HepG2 (cell line): ENCODE data around the gene TANGO2. TPM values are rescaled to one million over a fixed set of nuclear protein-coding genes. Genes with fewer than 3 reads are reported as not detected.
A peak's percentile ranks its signal among the peaks of the same experiment; 100 is the strongest.

Experiments used
- ATAC-seq: fragments of 200-7000 bp; cut with Tn5 transposase; 3 replicates; pipeline ENCODE4 v1.9.1; 2020; ENCODE audit warnings: mild to moderate bottlenecking, moderate library complexity
- BruUV-seq: library from RNA; stranded (reverse); fragments of 400-500 nt; replicated peaks from 2 replicates; lab custom pipeline; 2021; lab: Mats Ljungman, UMichigan
- CTCF ChIA-PET: fragments of 300-600 bp; formaldehyde crosslinking; extraction: SDS; loops from one replicate; lab custom pipeline; 2021; ENCODE audit warnings: low total read pairs, inconsistent platforms, low intra/inter-chr PET ratio; lab: Yijun Ruan, JAX
- POLR2A ChIA-PET: fragments of 350-600 bp; sonication (Branson Sonifier 250); formaldehyde crosslinking; loops from one replicate; lab custom pipeline; 2020; ENCODE audit warnings: antibody characterized with exemption, inconsistent platforms; lab: Yijun Ruan, JAX
- DNase-seq: peaks from one replicate; pipeline ENCODE4 v3.0.0-alpha.2; 2015; ENCODE audit warnings: low spot score
- FAIRE-seq: peaks from 3 replicates; lab custom pipeline; 2011; peaks lifted over from hg19 to GRCh38; lab: Jason Lieb, UNC
- H2AFZ ChIP-seq: one replicate; pipeline ENCODE4 v1.6.1; 2011; ENCODE audit warnings: low read length, inconsistent platforms
- H3K27ac ChIP-seq: fragments of 300-600 bp; 3 replicates; pipeline ENCODE4 v1.8.0; 2011; ENCODE audit warnings: mixed run types, mild to moderate bottlenecking, mixed read lengths, low read length, inconsistent platforms; ENCODE audit not compliant: insufficient read depth; ENCODE audit errors: extremely low read length
- H3K27me3 ChIP-seq, 2 experiments: fragments of 200-600 bp in 1 of 2; 2 replicates in 1 of 2; 3 replicates in 1 of 2; pipeline versions ENCODE4 v1.6.0 to v1.8.0; 2011; ENCODE audit warnings: low read length in 2 of 2, mild to moderate bottlenecking in 2 of 2, moderate library complexity in 2 of 2, inconsistent platforms in 1 of 2; ENCODE audit not compliant: insufficient read depth in 2 of 2, control insufficient read depth in 1 of 2
- H3K36me3 ChIP-seq, 2 experiments: fragments of 200-600 bp in 1 of 2; replicated peaks in 1 of 2; 2 replicates in 1 of 2; 3 replicates in 1 of 2; pipeline versions ENCODE4 v1.5.1 to v1.8.0; 2011; ENCODE audit warnings: low read length in 2 of 2, inconsistent platforms in 1 of 2; ENCODE audit not compliant: insufficient read depth in 2 of 2, control insufficient read depth in 1 of 2
- H3K4me1 ChIP-seq: 2 replicates; pipeline ENCODE4 v1.5.1; 2012; ENCODE audit warnings: low read length, inconsistent platforms; ENCODE audit not compliant: insufficient read depth
- H3K4me2 ChIP-seq: 2 replicates; pipeline ENCODE4 v1.6.0; 2011; ENCODE audit warnings: low read depth, low read length, inconsistent platforms
- H3K4me3 ChIP-seq, 3 experiments: fragments of 200-600 bp in 1 of 3; sonication (generic), shearing (Covaris generic) in 1 of 3; replicated peaks in 1 of 3; 2 replicates each; pipeline ENCODE4 v1.5.1; 2011 to 2016; ENCODE audit warnings: low read length in 3 of 3, inconsistent platforms in 2 of 3, low read depth in 2 of 3, mild to moderate bottlenecking in 2 of 3, control low read depth in 1 of 3, mixed read lengths in 1 of 3; ENCODE audit not compliant: insufficient read depth in 1 of 3
- H3K79me2 ChIP-seq: one replicate; pipeline ENCODE4 v1.6.1; 2011; ENCODE audit warnings: low read length, inconsistent platforms; ENCODE audit not compliant: insufficient read depth
- H3K9ac ChIP-seq: 2 replicates; pipeline ENCODE4 v1.6.0; 2011; ENCODE audit warnings: mild to moderate bottlenecking, low read depth, low read length, inconsistent platforms; ENCODE audit not compliant: insufficient read depth
- H3K9me3 ChIP-seq: 2 replicates; pipeline ENCODE4 v1.5.1; 2012; ENCODE audit warnings: mild to moderate bottlenecking, low read length
- H4K20me1 ChIP-seq: 2 replicates; pipeline ENCODE4 v1.6.0; 2011; ENCODE audit warnings: inconsistent platforms, mild to moderate bottlenecking, low read length, moderate library complexity; ENCODE audit not compliant: insufficient read depth
- ATF7 ChIP-seq, 2 experiments: fragments of 450-650 bp in 1 of 2; sonication (generic) in 1 of 2; formaldehyde crosslinking in 1 of 2; IDR thresholded peaks; 2 replicates each; pipeline versions ENCODE4 v1.4.0 to v1.6.1; 2016 to 2020; ENCODE audit warnings: antibody characterized with exemption in 1 of 2, mild to moderate bottlenecking in 1 of 2, missing genetic modification reagents in 1 of 2
- BORCS8-MEF2B ChIP-seq: sonication (generic); formaldehyde crosslinking; IDR thresholded peaks from 2 replicates; pipeline ENCODE4 v1.8.0; 2022; ENCODE audit warnings: mild to moderate bottlenecking, missing genetic modification reagents
- EEA1 ChIP-seq: sonication (generic); formaldehyde crosslinking; IDR thresholded peaks from 2 replicates; pipeline ENCODE4 v1.5.1; 2020; ENCODE audit warnings: mild to moderate bottlenecking, missing genetic modification reagents, borderline replicate concordance
- MYC ChIP-seq: sonication (generic); formaldehyde crosslinking; IDR thresholded peaks from 2 replicates; pipeline ENCODE4 v1.9.0; 2021; ENCODE audit warnings: missing genetic modification reagents, borderline replicate concordance
- NAIF1 ChIP-seq: sonication (generic); formaldehyde crosslinking; IDR thresholded peaks from 2 replicates; pipeline ENCODE4 v1.5.0; 2020; ENCODE audit warnings: mild to moderate bottlenecking, missing genetic modification reagents, borderline replicate concordance
- TBP ChIP-seq: sonication (generic); formaldehyde crosslinking; IDR thresholded peaks from 2 replicates; pipeline ENCODE4 v1.5.0; 2020; ENCODE audit warnings: missing genetic modification reagents
- ZBTB1 ChIP-seq: sonication (generic); formaldehyde crosslinking; IDR thresholded peaks from 2 replicates; pipeline ENCODE4 v1.4.0; 2020; ENCODE audit warnings: missing genetic modification reagents, borderline replicate concordance
- ZBTB3 ChIP-seq: sonication (generic); formaldehyde crosslinking; IDR thresholded peaks from 2 replicates; pipeline ENCODE4 v1.4.0; 2020; ENCODE audit warnings: low read depth, mild to moderate bottlenecking, moderate library complexity, missing genetic modification reagents, borderline replicate concordance
- ZFP36L2 ChIP-seq: sonication (generic); formaldehyde crosslinking; IDR thresholded peaks from 2 replicates; pipeline ENCODE4 v1.4.0; 2020; ENCODE audit warnings: missing genetic modification reagents
- ZKSCAN8 ChIP-seq: IDR thresholded peaks from 2 replicates; pipeline ENCODE4 v1.6.1; 2016; ENCODE audit warnings: borderline replicate concordance, missing genetic modification reagents, missing compliant biosample characterization
- ZNF282 ChIP-seq: fragments of 450-650 bp; IDR thresholded peaks from 2 replicates; pipeline ENCODE4 v1.6.1; 2018; ENCODE audit not compliant: partially characterized antibody
- ZNF446 ChIP-seq: sonication (generic); formaldehyde crosslinking; IDR thresholded peaks from 2 replicates; pipeline ENCODE4 v1.5.0; 2020; ENCODE audit warnings: mild to moderate bottlenecking, missing genetic modification reagents
- WGBS: methylation state at CpG from one replicate; pipeline ENCODE4 v1.1.6; 2017; ENCODE audit warnings: low lambda C conversion rate; 5-methylcytosine and 5-hydroxymethylcytosine counted together
- in situ Hi-C: cut with HindIII; loops from 2 replicates; pipeline ENCODE4 v1.10.0; 2017; ENCODE audit warnings: low pct_unique_long_range_greater_than_20kb; ENCODE audit not compliant: extremely low pct_ligation_motif_present
- intact Hi-C: fragments of 100-400 bp; cut with micrococcal nuclease; formaldehyde crosslinking; loops from one replicate; pipeline ENCODE4 v1.10.0; 2022; ENCODE audit not compliant: unreplicated experiment
- polyA plus RNA-seq, 8 experiments: library from polyadenylated mRNA; depleted of rRNA in 3 of 8; stranded (reverse) in 7 of 8; unstranded in 1 of 8; fragments of >200 nt; fragmentation: Illumina TruSeq in 4 of 8; extraction: Trizol in 4 of 8; gene quantifications; 2 replicates each; pipeline versions ENCODE4 v1.2.1 to v1.2.3, GENCODE V29; 2011 to 2016; ENCODE audit warnings: low read depth in 4 of 8, missing spikeins in 1 of 8, mixed read lengths in 1 of 8; ENCODE audit not compliant: insufficient read depth in 1 of 8
- total RNA-seq, 5 experiments: library from RNA; depleted of rRNA; stranded (reverse); fragments of >200 nt; fragmentation: Illumina TruSeq; extraction: Trizol; gene quantifications; 2 replicates each; pipeline ENCODE4 v1.2.3, GENCODE V29; 2016; ENCODE audit warnings: low read depth in 1 of 5
- TF ChIP-seq, protein P1 (sequence below): sonication (generic); formaldehyde crosslinking; IDR thresholded peaks from 2 replicates; pipeline ENCODE4 v1.4.0; 2020; ENCODE audit warnings: mild to moderate bottlenecking, missing genetic modification reagents, borderline replicate concordance

TANGO2 gene
- total and polyA plus RNA-seq, 2 of the 13 experiments (the other 11 are each of a cell fraction or from before 2014, with no cell fraction given): 12.9 to 14.8 TPM

DNA sequence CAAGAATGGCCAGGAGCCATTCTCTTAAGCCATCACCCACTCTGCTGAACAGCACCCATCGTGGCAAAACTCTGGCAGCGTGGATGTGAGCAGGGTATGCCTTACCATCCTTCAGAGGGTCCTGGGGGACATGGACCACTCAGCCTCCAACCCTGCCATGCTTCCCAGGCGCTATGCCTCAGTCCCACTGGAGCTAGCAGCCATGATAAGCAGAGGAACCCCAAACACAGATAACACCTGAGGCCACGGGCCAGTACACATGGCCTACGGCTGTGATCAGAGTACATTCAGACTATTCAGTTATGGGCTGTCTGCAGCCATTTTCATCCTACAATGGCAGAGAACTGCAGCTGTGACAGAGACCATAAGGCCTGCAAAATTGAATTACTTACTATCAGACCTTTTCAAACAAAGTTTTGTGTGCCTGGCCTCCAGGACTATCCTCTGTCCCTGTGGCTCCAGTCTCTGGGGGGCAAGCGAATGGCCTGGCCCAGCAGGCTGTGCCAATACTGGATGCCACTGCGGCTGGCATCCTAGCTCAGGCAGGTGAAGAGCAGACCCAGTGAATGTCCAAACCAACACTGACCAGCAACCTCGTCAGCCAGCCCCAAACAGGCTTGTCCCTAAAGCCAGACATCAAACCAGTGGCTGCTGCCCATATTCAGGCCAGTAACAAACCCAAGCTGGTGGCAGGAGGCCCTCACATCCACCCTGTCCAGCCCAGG lies 11.2 kb upstream of the TANGO2 start:
- no peak for ATAC-seq
- Histone ChIP-seq H3K36me3 (peaks cover 0 to under 1% of the 10 kb centered on the region in 2 experiments; a peak in 2 of 5 replicates), H2AFZ (no peak overlapping the region), H3K9me3 (peaks cover under 1% of the 10 kb centered on the region; the same call in 1 of the 2 replicates), H3K27ac (peak overlapping the region; percentile 38), H3K9ac (peak overlapping the region; percentile 3; the same call in 1 of the 2 replicates), H3K79me2 (peaks cover 7% of the 10 kb centered on the region), H3K4me2 (no peak overlapping the region), H4K20me1 (no peaks in the 10 kb centered on the region), H3K4me1 (peaks cover 46% of the 10 kb centered on the region), H3K27me3 (no peaks in the 10 kb centered on the region), H3K4me3 (no peak overlapping the region)
- POLR2A ChIA-PET: interaction anchor here (0.7 kb wide), 1 partner anchor 47 kb away, joined by 6 read pairs; no protein-coding TSS in a partner anchor
- WGBS: 100% methylated on average over 2 of the region's 8 CpGs
- CTCF ChIA-PET: interaction anchor here (1.2 kb wide), 1 partner anchor 39 kb away, joined by 3 read pairs; no protein-coding TSS in a partner anchor
- intact Hi-C loops (loop anchor here (10.0 kb wide), 1 partner anchor 65 kb away; no protein-coding TSS in a partner anchor), in situ Hi-C loops (loop anchor here (5.0 kb wide), 1 partner anchor 37 kb away; no protein-coding TSS in a partner anchor)
- BruUV-seq: no TSS peak
- DNase-seq: no peak
- TF ChIP-seq, protein P1, sequence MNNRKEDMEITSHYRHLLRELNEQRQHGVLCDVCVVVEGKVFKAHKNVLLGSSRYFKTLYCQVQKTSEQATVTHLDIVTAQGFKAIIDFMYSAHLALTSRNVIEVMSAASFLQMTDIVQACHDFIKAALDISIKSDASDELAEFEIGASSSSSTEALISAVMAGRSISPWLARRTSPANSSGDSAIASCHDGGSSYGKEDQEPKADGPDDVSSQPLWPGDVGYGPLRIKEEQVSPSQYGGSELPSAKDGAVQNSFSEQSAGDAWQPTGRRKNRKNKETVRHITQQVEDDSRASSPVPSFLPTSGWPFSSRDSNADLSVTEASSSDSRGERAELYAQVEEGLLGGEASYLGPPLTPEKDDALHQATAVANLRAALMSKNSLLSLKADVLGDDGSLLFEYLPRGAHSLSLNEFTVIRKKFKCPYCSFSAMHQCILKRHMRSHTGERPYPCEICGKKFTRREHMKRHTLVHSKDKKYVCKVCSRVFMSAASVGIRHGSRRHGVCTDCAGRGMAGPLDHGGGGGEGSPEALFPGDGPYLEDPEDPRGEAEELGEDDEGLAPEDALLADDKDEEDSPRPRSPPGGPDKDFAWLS: no peak
- no peak for TF ChIP-seq EEA1 (CRISPR knock-in tag)
- no peak for TF ChIP-seq ZKSCAN8 (CRISPR knock-in tag)
- TF ChIP-seq ZFP36L2 (CRISPR knock-in tag): no peak
- TF ChIP-seq ZBTB3 (CRISPR knock-in tag): no peak
- TF ChIP-seq ZNF446: no peak
- no peak for TF ChIP-seq NAIF1 (CRISPR knock-in tag)
- no peak for TF ChIP-seq BORCS8-MEF2B
- no peak for TF ChIP-seq ATF7 (IDR thresholded peaks at IDR 0.05)
- TF ChIP-seq ATF7 (CRISPR knock-in tag; IDR thresholded peaks at IDR 0.05): no peak
- TF ChIP-seq MYC: no peak
- TF ChIP-seq TBP: no peak
- no peak for TF ChIP-seq ZBTB1 (CRISPR knock-in tag)
- TF ChIP-seq ZNF282: no peak
- TF ChIP-seq, all 625 proteins: peak for 0
- FAIRE-seq: no peak
